ENCODE data around the gene FAM170B. TPM values are rescaled to one million over a fixed set of nuclear protein-coding genes. Genes with fewer than 3 reads are reported as not detected.

Gene FAM170B
- total and polyA plus RNA-seq, 2 experiments from 2014 or later: not detected

GRCh38 chr10:49093922-49094321, 39.9 kb downstream of the FAM170B start:
- no peaks in the 10 kb centered on the region for H3K9me3 ChIP-seq (ENCODE audit: low read depth)
- H3K36me3 ChIP-seq: no peaks in the 10 kb centered on the region
- H3K4me1 ChIP-seq (ENCODE audit: low read depth): peaks cover 23% of the 10 kb centered on the region
- TF ChIP-seq CTCF (IDR thresholded peaks at IDR 0.05; ENCODE audit: low read depth, low read length): no peak
- no peak overlapping the region for H3K4me3 ChIP-seq
- no peak overlapping the region for H3K27ac ChIP-seq
- H3K27me3 ChIP-seq: no peaks in the 10 kb centered on the region
- no peak for DNase-seq (ENCODE audit: low read depth in 1 of 2, low spot score in 1 of 2)

- DNase-seq (ENCODE audit: low read depth in 1 of 2, low spot score in 1 of 2): no peak
- no peak for TF ChIP-seq CTCF (IDR thresholded peaks at IDR 0.05; ENCODE audit: low read depth, low read length)
- no peaks in the 10 kb centered on the region for H3K27me3 ChIP-seq
- H3K4me1 ChIP-seq (ENCODE audit: low read depth): peaks cover 23% of the 10 kb centered on the region
- H3K27ac ChIP-seq: no peak overlapping the region
- no peak overlapping the region for H3K4me3 ChIP-seq
- H3K36me3 ChIP-seq: no peaks in the 10 kb centered on the region
- H3K9me3 ChIP-seq (ENCODE audit: low read depth): no peaks in the 10 kb centered on the region
These were observed 41.3 kb downstream of the FAM170B start for GRCh38 chr10:49092477-49092876.

- no peak for TF ChIP-seq CTCF (IDR thresholded peaks at IDR 0.05; ENCODE audit: low read depth, low read length)
- Histone ChIP-seq H3K4me3 (no peak overlapping the region), H3K27me3 (no peaks in the 10 kb centered on the region), H3K9me3 (ENCODE audit: low read depth) (no peaks in the 10 kb centered on the region), H3K27ac (no peak overlapping the region), H3K4me1 (ENCODE audit: low read depth) (peaks cover 23% of the 10 kb centered on the region), H3K36me3 (no peaks in the 10 kb centered on the region)
- no peak for DNase-seq (ENCODE audit: low read depth in 1 of 2, low spot score in 1 of 2)
These were observed 42.2 kb downstream of the FAM170B start for GRCh38 chr10:49091450-49092210.

- Histone ChIP-seq H3K4me3 (no peak overlapping the region), H3K27ac (no peak overlapping the region), H3K4me1 (ENCODE audit: low read depth) (peaks cover 17% of the 10 kb centered on the region), H3K27me3 (no peaks in the 10 kb centered on the region), H3K36me3 (no peaks in the 10 kb centered on the region), H3K9me3 (ENCODE audit: low read depth) (no peaks in the 10 kb centered on the region)
- TF ChIP-seq CTCF (IDR thresholded peaks at IDR 0.05; ENCODE audit: low read depth, low read length): no peak
- no peak for DNase-seq (ENCODE audit: low read depth in 1 of 2, low spot score in 1 of 2)
These were observed 43.0 kb downstream of the FAM170B start for GRCh38 chr10:49090696-49091380.

- no peak overlapping the region for H3K27ac ChIP-seq
- no peaks in the 10 kb centered on the region for H3K36me3 ChIP-seq
- no peaks in the 10 kb centered on the region for H3K27me3 ChIP-seq
- TF ChIP-seq CTCF (IDR thresholded peaks at IDR 0.05; ENCODE audit: low read depth, low read length): no peak
- peaks cover 10% of the 10 kb centered on the region for H3K4me1 ChIP-seq (ENCODE audit: low read depth)
- no peak overlapping the region for H3K4me3 ChIP-seq
- no peak for DNase-seq (ENCODE audit: low read depth in 1 of 2, low spot score in 1 of 2)
- H3K9me3 ChIP-seq (ENCODE audit: low read depth): no peaks in the 10 kb centered on the region
These were observed 43.6 kb downstream of the FAM170B start for GRCh38 chr10:49090189-49090575.
